CD4-positive, CD25-positive, alpha-beta regulatory T cell (primary cell): ENCODE results near the gene DAO. TPM values are rescaled to one million over a fixed set of nuclear protein-coding genes. Genes with fewer than 3 reads are reported as not detected.
A peak's percentile ranks its signal among the peaks of the same experiment; 100 is the strongest.
"Not testable (repeated sequence)": the region's sequence is repeated elsewhere in the genome, so short reads cannot be mapped to it uniquely, and the experiment has no call there.

Source experiments
- ATAC-seq, 2 donors: fragments of 150-1000 bp; cut with Tn5 transposase; one replicate each; pipeline ENCODE4 v1.10.0; 2021; ENCODE audit warnings: low read depth in 2 of 2, moderate number of reproducible peaks in 2 of 2, moderate library complexity in 1 of 2
- DNase-seq, 3 donors: peaks; one replicate each; pipeline versions ENCODE4 v3.0.0 to v3.0.0-alpha.2; 2012 to 2022; ENCODE audit warnings: mixed read lengths in 1 of 3
- H3K27ac ChIP-seq: one replicate; pipeline ENCODE4 v1.7.0; 2013; ENCODE audit warnings: mild to moderate bottlenecking, low read length; ENCODE audit not compliant: insufficient read depth, poor library complexity, severe bottlenecking
- H3K27me3 ChIP-seq: one replicate; pipeline ENCODE4 v1.7.0; 2013; ENCODE audit warnings: low read length; ENCODE audit not compliant: control insufficient read depth, insufficient read depth
- H3K36me3 ChIP-seq: one replicate; pipeline ENCODE4 v1.7.0; 2013; ENCODE audit warnings: mild to moderate bottlenecking, low read length, moderate library complexity; ENCODE audit not compliant: control insufficient read depth, insufficient read depth
- H3K4me1 ChIP-seq: 2 replicates; pipeline ENCODE4 v1.7.0; 2013; ENCODE audit warnings: mild to moderate bottlenecking, low read length; ENCODE audit not compliant: insufficient read depth, control insufficient read depth, poor library complexity, severe bottlenecking
- H3K4me3 ChIP-seq: one replicate; pipeline ENCODE4 v1.7.0; 2013; ENCODE audit warnings: low read depth, mild to moderate bottlenecking, low read length, moderate library complexity
- H3K9me3 ChIP-seq, 2 experiments: 1 replicate in 1 of 2; 2 replicates in 1 of 2; pipeline ENCODE4 v1.7.0; 2013; ENCODE audit warnings: low read length in 2 of 2, mild to moderate bottlenecking in 1 of 2, moderate library complexity in 1 of 2; ENCODE audit not compliant: control insufficient read depth in 2 of 2
- H3K27ac Mint-ChIP-seq, 3 donors: one replicate each; pipeline ENCODE4 v1.8.0; 2020 to 2022; ENCODE audit warnings: mild to moderate bottlenecking in 3 of 3, mixed read lengths in 3 of 3, moderate library complexity in 2 of 3
- H3K27me3 Mint-ChIP-seq: one replicate; pipeline ENCODE4 v1.8.0; 2022; ENCODE audit warnings: mild to moderate bottlenecking, mixed read lengths
- H3K36me3 Mint-ChIP-seq: one replicate; pipeline ENCODE4 v1.8.0; 2020; ENCODE audit warnings: mixed read lengths
- H3K4me1 Mint-ChIP-seq, 4 donors: one replicate each; pipeline ENCODE4 v1.8.0; 2020 to 2022; ENCODE audit warnings: mixed read lengths in 4 of 4, mild to moderate bottlenecking in 1 of 4
- H3K4me3 Mint-ChIP-seq, 4 donors: one replicate each; pipeline ENCODE4 v1.8.0; 2020 to 2022; ENCODE audit warnings: mild to moderate bottlenecking in 4 of 4, mixed read lengths in 4 of 4, moderate library complexity in 3 of 4
- H3K9me3 Mint-ChIP-seq, 7 donors: one replicate each; pipeline ENCODE4 v1.8.0; 2020 to 2022; ENCODE audit warnings: mixed read lengths in 7 of 7, mild to moderate bottlenecking in 3 of 7, moderate library complexity in 2 of 7
- polyA plus RNA-seq, 4 donors: library from polyadenylated mRNA; unstranded; fragments of 300-500 nt; fragmentation: Illumina TruSeq; gene quantifications; one replicate each; pipeline ENCODE4 v1.2.3, GENCODE V29; 2021
- total RNA-seq: library from RNA; stranded (reverse); gene quantifications from one replicate; pipeline ENCODE4 v1.2.3, GENCODE V29; 2022

The DAO gene
- total and polyA plus RNA-seq, 5 donors from 2014 or later, result not detected

DNA sequence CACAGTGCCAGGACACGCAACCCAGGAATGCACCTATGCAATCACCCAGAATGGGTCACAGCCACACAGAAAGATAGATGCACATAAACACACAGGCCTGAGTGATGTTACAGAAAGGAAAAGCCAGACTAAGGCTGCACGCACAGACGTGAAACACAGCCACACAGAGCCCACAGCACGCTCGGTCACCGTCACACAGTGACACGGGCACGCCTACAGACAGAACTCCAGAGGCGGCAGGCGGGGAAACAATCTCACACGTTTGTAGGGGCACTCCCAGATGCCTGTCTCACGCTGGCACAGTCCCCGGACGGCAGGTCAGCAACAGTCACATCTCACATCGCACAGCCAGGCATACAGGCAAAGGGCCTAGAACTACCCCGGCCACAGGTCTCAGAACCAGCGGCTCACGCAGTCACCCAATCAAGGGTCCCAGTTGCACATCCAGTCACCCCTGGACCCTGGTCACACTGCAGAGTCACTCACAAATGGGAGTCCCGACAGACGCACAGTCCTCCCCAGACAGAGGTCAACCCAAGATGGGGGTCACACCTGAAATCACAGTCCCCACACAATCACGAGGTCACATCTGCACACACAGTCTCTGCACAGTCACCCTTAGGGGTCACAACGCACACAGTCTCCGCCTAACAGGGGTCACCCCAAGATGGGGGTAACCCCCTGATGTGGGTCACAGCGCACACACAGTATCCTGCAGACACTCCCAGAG, 23.3 kb upstream of the DAO start:
- Mint-ChIP-seq H3K27me3 (peaks cover 9% of the 10 kb centered on the region), H3K4me3 (peak overlapping the region; percentile 95 to 99 (median 97)), H3K36me3 (peaks cover 6% of the 10 kb centered on the region), H3K4me1 (peaks cover 29 to 50% (median 41%) of the 10 kb centered on the region in 4 donors), H3K9me3 (peaks cover 0 to 3% (median 0%) of the 10 kb centered on the region in 7 donors), H3K27ac (peak overlapping the region; percentile 93 to 97 (median 96))
- no peaks in the 10 kb centered on the region for H3K27me3 ChIP-seq
- H3K36me3 ChIP-seq, result peaks cover 8% of the 10 kb centered on the region
- no peaks in the 10 kb centered on the region for H3K9me3 ChIP-seq
- peaks cover 28% of the 10 kb centered on the region for H3K4me1 ChIP-seq
- peak; percentile 44 to 49 for ATAC-seq
- peak overlapping the region; percentile 67 for H3K27ac ChIP-seq
- peak overlapping the region; percentile 87 for H3K4me3 ChIP-seq
- peak; percentile 39 to 69 (median 42) for DNase-seq

DNA sequence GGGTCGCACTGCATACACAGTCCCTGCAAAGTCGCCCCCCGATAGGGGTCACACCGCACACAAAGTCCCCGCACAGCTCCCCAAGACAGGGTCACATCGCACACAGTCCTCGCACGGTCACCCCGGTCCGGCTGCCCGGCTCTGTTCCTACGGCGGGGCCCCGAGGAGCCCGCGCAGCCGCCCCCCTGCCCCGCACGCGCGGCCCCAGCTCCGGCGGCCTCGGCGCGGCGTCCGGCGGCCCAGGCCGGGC, 22.8 kb upstream of the DAO start:
- Histone ChIP-seq H3K4me1 (peaks cover 28% of the 10 kb centered on the region), H3K27me3 (no peaks in the 10 kb centered on the region), H3K4me3 (peak overlapping the region; percentile 87), H3K27ac (peak overlapping the region; percentile 67), H3K9me3 (no peaks in the 10 kb centered on the region), H3K36me3 (peaks cover 8% of the 10 kb centered on the region)
- Mint-ChIP-seq H3K4me1 (peaks cover 29 to 49% (median 41%) of the 10 kb centered on the region in 4 donors), H3K27me3 (peaks cover 9% of the 10 kb centered on the region), H3K4me3 (peak overlapping the region; percentile 95 to 99 (median 97)), H3K27ac (peak overlapping the region; percentile 93 to 97 (median 96)), H3K36me3 (peaks cover 3% of the 10 kb centered on the region), H3K9me3 (peaks cover 0 to 3% (median 0%) of the 10 kb centered on the region in 7 donors)
- no peak for DNase-seq
- ATAC-seq, result peak; percentile 0 to 2

DNA sequence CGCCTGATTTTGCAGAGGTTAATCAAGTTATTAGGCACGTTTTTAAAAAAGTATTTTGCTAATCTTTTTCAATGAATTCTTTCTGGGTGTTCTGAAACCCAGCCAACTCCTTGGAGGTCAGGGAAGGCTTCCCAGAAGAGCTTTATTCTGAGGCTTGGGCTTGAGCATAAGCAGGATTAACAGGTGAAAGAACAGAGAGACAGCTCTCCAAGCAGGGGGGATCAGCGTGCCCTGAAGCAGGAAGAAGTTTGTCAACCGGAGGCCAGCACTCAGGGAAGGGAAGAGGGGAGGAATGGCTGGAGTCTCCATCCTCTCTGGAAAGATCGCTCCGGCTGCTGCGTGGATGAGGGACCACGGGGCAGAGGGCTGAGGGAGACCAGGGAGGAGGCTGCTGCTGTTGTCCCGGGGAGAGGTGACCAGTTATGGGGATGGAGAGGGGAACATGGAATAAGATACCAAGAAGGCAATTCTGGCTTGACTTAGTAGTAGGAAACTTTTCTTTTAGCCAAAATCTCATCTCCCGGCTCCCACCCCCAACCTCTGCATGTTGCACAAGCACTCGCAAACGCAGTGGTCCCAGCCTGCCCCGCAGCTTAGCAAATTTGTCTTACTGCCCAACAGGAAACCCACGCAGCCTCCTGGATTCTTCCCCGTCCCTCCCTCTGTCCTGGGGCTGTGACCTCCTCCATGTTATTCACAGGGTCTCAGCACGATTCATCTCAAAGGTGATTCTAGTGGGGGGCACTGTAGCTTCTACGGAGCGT, 21.4 kb upstream of the DAO start:
- Histone ChIP-seq H3K4me3 (peak overlapping the region; percentile 79), H3K9me3 (no peaks in the 10 kb centered on the region), H3K4me1 (peaks cover 28% of the 10 kb centered on the region), H3K27me3 (no peaks in the 10 kb centered on the region), H3K27ac (no peak overlapping the region), H3K36me3 (peaks cover 4% of the 10 kb centered on the region)
- Mint-ChIP-seq H3K36me3 (peaks cover 3% of the 10 kb centered on the region), H3K9me3 (peaks cover 0 to 5% (median 0%) of the 10 kb centered on the region in 7 donors), H3K4me3 (peak overlapping the region; percentile 90 to 94 (median 90)), H3K27me3 (peaks cover 9% of the 10 kb centered on the region), H3K4me1 (peaks cover 29 to 47% (median 40%) of the 10 kb centered on the region in 4 donors), H3K27ac (peak overlapping the region; percentile 74 to 92 (median 92))
- no peak for DNase-seq
- ATAC-seq, result no peak

DNA sequence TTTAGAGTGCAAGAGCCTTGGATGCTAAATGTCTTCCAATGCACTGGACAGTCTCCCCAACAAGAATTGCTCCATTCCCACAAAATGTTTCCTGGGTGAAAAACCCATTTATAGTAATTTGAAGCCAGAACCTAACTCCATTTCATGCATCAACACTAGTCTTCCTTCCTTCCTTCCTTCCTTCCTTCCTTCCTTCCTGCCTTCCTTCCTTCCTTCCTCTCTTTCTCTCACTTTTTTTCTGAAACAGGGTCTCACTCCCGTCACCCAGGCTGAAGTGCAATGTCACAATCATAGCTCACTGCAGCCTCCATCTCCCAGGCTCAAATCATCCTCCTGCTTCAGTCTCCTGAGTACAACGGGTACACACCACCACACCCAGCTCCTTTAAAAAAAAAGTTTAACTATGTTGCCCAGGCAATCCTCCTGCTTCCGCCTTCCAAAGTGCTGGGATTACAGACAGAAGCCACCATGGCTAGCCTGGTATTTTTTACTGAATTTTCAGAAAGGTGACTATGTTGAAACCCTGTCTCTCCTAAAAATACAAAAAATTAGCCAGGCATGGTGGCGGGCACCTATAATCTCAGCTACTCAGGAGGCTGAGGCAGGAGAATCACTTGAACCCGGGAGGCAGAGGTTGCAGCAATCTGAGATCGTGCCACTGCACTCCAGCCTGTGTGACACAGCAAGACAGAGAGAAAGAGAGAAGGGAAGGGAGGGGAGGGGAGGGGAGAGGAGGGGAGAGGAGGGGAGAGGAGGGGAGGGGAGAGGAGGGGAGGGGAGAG, 20.6 kb upstream of the DAO start:
- H3K36me3 ChIP-seq, H3K4me3 ChIP-seq, H3K27me3 ChIP-seq, H3K36me3 Mint-ChIP-seq, H3K27me3 Mint-ChIP-seq, H3K27ac ChIP-seq, H3K9me3 ChIP-seq, H3K9me3 Mint-ChIP-seq, DNase-seq, ATAC-seq: not testable (repeated sequence)
- peak overlapping the region; percentile 73 to 95 (median 92) for H3K27ac Mint-ChIP-seq
- peaks cover 26 to 42% (median 35%) of the 10 kb centered on the region in 4 donors for H3K4me1 Mint-ChIP-seq
- peaks cover 28% of the 10 kb centered on the region for H3K4me1 ChIP-seq
- peak overlapping the region; percentile 90 to 94 (median 90) for H3K4me3 Mint-ChIP-seq

DNA sequence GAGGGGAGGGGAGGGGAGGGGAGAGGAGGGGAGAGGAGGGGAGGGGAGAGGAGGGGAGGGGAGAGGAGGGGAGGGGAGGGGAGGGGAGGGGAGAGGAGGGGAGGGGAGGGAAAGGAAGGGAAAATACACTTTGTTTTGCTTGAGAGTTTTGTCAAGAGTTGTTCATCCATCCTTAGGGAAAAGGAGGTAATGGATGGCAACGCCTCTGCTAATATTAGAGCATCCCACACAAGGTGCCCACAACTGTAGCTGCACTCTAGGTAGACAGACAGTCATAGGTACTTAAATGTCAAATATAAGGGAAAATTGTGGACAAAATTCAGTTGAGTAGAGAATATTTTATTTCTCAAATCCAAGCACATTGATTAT, 20.0 kb upstream of the DAO start:
- DNase-seq (no peak), ATAC-seq (no peak)
- Histone ChIP-seq H3K27me3 (no peaks in the 10 kb centered on the region), H3K9me3 (no peaks in the 10 kb centered on the region), H3K27ac (no peak overlapping the region), H3K4me3 (no peak overlapping the region), H3K36me3 (no peaks in the 10 kb centered on the region), H3K4me1 (peaks cover 28% of the 10 kb centered on the region)
- H3K27me3 Mint-ChIP-seq, result peaks cover 9% of the 10 kb centered on the region
- H3K4me3 Mint-ChIP-seq, result peak overlapping the region in 1 of 4 donors; percentile 22
- H3K4me1 Mint-ChIP-seq, result peaks cover 22 to 39% (median 30%) of the 10 kb centered on the region in 4 donors
- H3K27ac Mint-ChIP-seq, result peak overlapping the region in 1 of 3 donors; percentile 5
- peaks cover 0 to 5% (median 0%) of the 10 kb centered on the region in 7 donors for H3K9me3 Mint-ChIP-seq
- H3K36me3 Mint-ChIP-seq, result peaks cover 3% of the 10 kb centered on the region

DNA sequence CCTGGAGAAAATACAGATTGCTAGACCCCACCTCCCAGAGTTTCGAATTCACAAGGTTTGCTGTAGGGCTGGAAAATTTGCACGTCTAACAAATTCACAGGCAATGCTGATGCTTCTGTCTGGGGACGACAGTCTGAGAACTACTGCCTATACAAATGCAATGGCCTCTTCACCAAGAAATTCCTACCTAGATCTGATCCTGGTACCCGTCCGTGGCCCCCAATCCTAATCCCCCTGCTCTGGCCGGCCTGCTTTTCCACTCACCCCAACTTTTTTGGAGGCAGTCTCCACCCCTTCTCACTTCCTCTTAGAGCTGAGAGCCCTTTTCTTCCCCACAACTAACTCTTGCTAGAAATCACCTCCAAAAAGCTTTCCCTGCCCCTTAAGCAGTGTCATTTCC, 19.4 kb upstream of the DAO start:
- Histone ChIP-seq H3K27me3 (no peaks in the 10 kb centered on the region), H3K27ac (no peak overlapping the region), H3K9me3 (no peaks in the 10 kb centered on the region), H3K4me1 (peaks cover 28% of the 10 kb centered on the region), H3K36me3 (no peaks in the 10 kb centered on the region), H3K4me3 (no peak overlapping the region)
- Mint-ChIP-seq H3K27ac (peak overlapping the region in 1 of 3 donors; percentile 43), H3K27me3 (peaks cover 9% of the 10 kb centered on the region), H3K9me3 (peaks cover 0 to 3% (median 0%) of the 10 kb centered on the region in 7 donors), H3K4me1 (peaks cover 19 to 34% (median 25%) of the 10 kb centered on the region in 4 donors), H3K36me3 (no peaks in the 10 kb centered on the region), H3K4me3 (peak overlapping the region in 1 of 4 donors; percentile 22)
- no peak for ATAC-seq
- DNase-seq, result no peak

DNA sequence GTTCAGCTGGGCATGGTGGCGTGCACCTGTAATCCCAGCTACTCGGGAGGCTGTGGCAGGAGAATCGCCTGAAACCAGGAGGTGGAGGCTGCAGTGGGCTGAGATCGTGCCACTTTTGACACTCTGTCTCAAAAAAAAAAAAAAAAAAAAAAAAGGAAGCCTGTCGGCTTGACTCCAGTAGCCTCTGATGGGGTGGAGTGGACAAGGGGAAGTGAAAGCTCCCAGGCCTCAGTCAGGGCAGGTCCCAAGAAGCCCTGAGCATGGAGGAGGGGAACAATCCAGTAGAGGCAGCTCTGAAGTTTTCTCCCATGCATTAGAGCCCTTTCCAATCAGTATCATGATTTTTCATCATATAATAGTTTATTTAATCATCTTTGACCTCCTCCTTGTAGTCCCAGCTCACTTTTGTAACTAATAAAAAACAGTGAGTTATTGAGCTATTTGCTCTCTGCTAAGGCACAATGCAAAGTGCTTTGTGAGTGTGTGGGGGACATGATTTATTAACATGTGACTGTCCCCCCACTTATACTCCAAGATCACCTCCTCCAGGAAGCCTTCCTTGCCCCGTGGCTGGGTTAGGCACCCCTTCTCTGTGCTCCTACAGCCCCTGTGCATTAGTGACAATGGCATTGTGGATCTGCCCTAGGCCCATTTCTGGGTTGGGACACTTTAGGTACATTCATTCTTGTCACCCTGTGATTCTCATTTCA, 17.9 kb upstream of the DAO start:
- Mint-ChIP-seq H3K36me3 (no peaks in the 10 kb centered on the region), H3K27me3 (peaks cover 6% of the 10 kb centered on the region), H3K9me3 (peaks cover 0 to 2% (median 0%) of the 10 kb centered on the region in 7 donors), H3K4me3 (peak overlapping the region in 2 of 4 donors; percentile 27 to 47), H3K27ac (no peak overlapping the region), H3K4me1 (peaks cover 5 to 18% (median 12%) of the 10 kb centered on the region in 4 donors)
- no peaks in the 10 kb centered on the region for H3K9me3 ChIP-seq
- peak in 1 of 3 donors; percentile 45 for DNase-seq
- no peak overlapping the region for H3K27ac ChIP-seq
- H3K4me3 ChIP-seq, result no peak overlapping the region
- peaks cover 12% of the 10 kb centered on the region for H3K4me1 ChIP-seq
- no peak for ATAC-seq
- no peaks in the 10 kb centered on the region for H3K27me3 ChIP-seq
- H3K36me3 ChIP-seq, result no peaks in the 10 kb centered on the region
